GM19239 (cell line): ENCODE data around the gene NAV1.
"Not testable (repeated sequence)": the region's sequence is repeated elsewhere in the genome, so short reads cannot be mapped to it uniquely, and the experiment has no call there.

Experiments used
- DNase-seq: peaks from one replicate; pipeline ENCODE4 v3.0.0; 2011; ENCODE audit warnings: low spot score; ENCODE audit not compliant: insufficient read length
- FAIRE-seq: peaks from 2 replicates; lab custom pipeline; 2011; peaks lifted over from hg19 to GRCh38; lab: Jason Lieb, UNC

The NAV1 gene

DNA sequence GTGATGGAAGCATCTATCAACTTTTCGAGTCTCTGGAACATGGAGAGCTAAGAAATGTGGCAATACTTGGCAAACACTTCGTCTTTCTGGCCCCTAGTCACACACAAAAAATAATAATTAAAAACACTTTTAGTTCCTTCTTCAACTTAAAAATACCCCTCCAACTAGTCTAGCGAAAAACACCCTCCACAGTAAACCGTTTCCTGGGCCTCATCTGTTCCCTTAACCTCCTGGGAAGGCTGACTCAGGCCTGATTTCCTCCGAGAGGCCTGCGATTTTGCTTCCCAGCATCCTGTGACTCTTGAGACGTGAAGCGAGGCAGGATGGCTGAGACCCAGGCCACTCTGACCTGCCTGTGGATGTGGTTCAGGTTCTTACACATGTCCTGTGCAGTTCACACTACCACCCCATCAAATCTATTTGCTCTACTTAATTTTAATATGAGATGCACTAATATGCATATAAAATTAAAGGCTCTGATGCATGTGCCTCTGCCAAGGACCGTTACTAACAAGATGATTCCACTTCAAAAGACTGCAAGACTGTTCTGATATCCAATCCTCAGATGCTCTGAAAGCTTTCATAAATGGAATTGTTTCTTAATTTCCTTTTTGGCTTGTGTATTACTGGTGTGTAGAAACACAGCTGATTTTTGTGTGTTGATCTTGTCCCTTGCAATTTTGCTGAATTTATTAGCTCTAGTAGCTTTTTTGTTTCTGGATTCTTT is 3.5 kb downstream of the NAV1 start:
- DNase-seq, result no peak
- FAIRE-seq, result no peak

DNA sequence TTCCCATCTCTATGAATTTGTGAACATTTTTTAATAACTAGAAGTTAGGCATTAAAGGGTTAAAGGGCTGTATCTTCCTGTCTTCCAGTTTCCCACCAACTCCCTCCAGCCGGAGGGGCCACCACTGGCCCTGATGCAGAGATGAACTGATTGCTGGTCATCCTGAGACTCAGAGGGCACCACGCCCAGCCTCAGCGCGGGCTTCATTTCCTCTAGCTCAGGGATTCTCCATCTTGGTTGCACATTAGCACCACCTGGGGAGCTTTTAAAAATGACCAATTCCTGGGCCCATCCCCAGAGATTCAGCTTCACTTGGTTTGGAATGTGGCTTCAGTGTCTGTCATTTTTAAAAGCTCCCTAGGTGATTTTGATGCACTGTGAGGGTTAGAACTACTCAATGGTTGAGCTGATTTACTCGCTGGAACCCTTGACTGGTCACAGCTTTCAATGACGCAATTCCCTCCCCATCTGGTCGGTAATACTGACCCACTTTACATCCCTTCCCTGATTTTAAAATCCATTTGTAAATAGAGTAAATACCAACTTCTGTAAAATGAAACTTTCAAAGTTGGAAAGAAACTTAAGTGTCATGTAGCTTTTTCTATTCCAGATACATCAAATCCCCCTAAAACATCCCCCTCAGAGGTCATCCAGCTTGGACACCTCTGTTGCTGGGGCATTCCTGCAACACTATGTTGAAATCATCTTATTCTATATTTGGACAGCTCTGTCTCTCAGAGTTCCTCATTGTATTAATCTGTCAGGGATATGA is 5.1 kb downstream of the NAV1 start:
- no peak for DNase-seq

DNA sequence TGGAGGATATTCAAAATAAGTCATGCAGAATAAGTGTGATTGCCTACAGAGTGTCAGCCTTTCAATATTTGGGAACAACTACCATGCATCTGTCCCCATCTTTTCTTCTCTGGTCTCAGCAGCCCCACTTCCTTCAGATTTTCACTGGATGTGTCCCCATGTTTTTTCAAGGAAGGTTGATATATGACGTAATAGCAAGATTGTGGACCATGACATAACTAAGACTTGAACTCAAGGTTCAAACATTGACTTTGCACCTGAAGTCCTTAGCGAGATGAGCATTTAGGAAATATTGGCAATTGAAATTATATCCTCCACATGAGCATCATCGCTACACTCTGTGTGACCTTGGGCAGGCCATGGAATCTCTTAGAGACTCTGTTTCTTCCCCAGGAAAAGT is 5.8 kb downstream of the NAV1 start:
- FAIRE-seq, result no peak
- DNase-seq, result no peak

More for the DNA sequence above, 5.1 kb downstream of the NAV1 start:
- FAIRE-seq, result no peak

DNA sequence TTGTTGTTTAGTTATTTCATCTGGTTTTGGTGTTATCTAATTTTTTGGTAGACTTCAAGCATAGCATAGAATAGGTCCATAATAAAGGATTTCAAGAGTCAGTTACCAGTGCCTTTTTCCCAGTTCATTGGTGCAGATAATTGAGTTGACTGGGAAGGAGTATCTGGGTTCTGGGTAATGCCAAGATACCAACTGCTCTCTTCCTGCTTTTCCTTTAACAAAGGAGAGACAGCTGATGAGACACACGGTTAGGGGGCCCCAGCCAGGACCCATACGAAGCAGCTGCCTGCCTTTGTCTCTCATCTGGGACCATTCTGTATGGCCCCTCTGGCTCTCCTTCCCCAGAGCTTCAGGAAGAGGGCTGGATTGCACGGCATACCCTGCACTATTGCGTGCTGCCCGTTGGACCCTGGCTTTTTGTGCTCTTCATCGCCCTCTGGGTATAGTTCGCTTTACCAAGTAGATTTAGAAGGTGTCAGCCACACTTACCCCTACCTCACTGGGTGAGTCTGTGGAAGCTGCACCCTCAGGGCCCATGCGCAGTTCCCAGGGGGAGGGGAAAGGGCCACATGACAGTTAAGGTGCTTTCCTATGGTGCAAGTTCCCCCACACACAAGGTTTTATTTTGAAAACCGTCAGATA is 7.0 kb downstream of the NAV1 start:
- no peak for DNase-seq
- FAIRE-seq, result no peak

DNA sequence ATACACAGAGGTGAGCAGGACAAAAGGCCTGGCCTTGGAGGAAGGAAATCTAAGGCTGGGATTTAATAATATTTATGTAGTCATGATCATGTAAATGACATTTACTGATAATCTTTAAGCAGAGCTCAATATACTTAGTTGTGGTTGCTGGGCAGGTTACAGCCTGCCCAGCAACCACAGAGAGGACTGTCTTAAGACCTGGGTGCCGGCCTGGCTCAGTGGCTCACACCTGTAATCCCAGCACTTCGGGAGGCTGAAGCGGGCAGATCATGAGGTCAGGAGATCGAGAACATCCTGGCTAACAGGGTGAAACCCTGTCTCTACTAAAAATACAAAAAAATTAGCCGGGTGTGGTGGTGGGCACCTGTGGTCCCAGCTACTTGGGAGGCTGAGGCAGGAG is 10.6 kb downstream of the NAV1 start:
- not testable (repeated sequence) for DNase-seq, FAIRE-seq

DNA sequence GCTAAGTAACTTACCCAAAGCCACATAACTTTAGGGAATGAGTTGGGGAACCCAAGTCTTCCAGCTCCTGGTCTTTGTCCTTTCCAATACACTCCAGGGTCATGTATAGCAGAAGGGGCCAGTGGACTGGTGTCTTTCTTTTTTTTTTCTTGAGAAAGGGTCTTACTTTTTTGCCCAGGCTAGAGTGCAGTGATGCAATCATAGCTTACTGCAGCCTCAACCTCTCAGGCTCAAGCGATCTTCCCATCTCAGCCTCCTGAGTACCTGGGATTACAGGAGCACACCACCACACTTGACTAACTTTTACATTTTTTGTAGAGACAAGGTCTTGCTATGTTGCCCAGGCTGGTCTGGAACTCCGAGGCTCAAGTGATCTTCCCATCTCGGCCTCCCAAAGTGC is 12.2 kb downstream of the NAV1 start:
- no peak for FAIRE-seq
- DNase-seq, result no peak

DNA sequence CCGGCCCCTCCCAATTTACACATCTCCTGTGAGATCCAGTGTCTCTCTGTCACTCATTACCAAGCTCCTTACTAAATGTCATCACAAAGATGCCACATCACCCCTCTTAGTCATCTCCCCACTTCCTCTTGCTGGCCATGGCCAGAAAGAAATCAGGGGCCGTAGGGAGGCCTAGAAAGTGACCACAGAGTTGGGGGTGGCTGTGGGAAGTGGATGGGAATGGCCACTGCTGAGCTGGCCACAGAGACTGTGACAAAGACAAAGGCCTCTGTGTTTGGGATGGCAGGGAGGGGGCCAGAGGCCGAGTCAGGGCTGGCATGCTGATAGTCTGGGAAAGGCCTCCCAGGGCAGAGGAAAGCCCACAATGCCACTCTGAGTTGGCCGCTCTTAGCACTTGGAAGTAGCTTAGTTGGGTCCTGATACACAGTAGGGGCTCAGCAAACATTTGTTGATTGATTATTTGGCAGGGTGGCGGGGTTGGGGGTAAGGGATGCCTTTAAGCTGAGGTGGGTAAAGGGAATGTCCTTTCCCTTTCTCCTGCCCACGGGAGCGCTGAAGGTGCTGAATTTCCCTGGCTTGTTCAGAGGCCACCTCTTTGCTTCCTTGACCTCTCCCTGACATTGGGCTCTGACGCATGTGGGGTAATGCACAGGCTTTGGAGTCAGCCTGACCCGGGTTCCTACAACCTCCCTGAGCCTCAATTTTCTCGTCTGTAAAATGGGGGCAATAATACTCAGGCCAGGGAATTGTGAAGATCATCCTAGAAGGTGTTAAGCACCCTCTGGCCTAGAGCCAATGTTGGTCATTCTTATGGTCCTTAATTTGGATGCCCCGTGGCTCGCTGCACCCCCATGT is 13.2 kb downstream of the NAV1 start:
- no peak for DNase-seq

DNA sequence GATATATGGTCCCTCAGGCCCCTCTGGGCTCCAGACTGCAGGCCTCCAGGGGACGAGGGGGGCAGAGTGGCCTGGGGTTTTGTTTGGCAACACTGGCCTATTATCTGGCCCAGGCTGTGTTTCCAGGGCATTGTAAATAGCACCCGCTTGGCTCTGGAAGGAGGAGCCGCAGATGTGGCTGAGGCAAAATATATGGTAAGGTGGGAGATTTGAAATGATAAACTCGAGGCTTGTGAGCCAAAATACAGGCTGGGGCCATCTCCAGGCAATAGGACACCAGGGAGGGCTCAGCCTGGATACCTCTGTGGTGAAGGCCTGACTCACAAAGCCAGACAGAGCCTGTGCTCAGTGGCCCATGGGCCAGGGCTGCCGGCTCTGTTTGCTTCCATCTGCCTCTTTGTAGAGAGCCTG is 14.0 kb downstream of the NAV1 start:
- DNase-seq (no peak), FAIRE-seq (no peak)

More for the DNA sequence above, 13.2 kb downstream of the NAV1 start:
- FAIRE-seq, result no peak

DNA sequence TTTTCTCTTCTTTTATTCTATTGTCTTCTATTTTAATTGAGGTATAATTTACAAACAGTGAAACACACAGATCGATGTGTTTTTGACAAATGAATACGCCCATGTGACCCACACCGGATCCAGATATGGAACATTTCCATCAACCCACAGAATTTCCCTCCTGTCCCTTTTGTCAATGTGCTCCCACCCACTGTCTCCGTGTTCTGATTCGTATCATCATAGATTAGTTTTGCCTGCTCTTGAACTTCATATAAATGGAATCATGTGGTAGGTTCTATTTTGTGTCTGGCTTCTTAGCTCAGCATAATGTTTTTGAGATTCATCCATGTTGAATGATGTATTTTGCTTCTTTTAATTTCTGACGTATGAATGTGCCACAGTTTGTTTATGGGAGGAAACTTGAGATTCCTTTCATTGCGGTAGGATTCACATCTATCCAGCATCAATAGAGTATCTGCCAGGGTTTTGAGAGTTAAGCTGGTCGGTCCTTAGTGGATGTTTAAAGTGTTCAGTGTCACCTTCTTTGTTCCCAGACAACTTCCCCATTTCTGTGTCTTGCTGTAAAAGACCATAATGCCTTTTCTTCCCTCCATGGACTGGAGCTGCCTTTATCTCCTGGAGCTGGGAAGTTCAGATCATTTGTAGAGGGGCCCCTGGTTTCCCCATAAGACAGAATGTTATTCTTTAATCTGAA is 14.7 kb downstream of the NAV1 start:
- no peak for FAIRE-seq
- no peak for DNase-seq

DNA sequence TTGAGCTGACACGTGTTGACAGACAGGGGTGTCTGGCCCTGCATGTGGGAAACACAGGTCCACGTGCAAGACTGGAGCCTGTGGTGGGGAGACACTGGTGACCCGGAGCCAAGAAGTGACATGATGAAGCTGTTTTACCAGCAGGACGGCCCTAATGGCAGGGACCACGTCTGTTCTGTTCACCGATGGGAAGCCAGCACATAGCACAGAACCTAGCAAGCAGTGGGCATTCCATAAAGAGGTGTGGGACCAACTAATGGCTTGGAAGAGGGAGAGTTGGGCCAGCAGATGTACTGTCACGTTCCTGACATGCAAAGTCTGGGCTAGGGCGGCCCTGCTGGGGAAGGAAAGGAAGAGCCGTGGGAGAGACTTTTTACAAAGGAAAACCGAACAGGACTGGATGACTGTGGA is 15.3 kb downstream of the NAV1 start:
- FAIRE-seq, result no peak
- no peak for DNase-seq

DNA sequence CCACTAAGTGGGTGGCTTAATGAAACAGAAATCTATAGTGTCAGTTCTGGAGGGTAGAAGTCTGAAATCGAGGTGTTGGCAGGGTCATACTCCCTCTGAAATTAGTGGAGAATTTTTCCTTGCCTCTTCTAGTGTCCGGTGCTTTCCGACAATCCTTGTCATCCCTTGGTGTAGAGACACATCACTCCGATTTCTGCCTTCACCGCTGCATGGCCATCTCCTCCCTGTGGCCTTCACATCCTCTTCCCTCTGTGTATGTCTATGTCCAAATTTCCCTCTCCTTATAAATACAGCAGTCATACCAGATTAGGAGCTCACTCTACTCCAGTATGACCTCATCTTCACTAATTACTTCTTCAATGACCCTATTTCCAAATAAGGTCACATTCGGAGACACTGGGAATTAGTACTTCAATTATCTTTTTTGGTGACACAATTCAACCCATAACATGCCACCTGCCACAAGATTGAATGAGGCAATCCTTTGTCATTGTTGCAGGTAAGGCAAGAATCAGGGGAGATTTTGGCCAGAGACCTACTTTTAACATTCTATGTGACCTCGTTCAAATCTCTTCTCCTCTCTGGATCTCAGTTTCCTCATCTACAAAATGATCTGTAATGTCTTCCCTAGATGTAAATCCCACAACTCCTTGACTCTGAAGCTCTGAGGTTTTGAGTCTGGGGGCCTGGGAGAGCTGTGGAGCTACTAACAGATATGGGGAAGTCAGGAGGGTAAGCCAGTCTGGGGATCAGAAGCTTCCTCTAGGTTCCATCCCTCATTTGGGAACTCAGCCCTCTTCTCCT is 16.1 kb downstream of the NAV1 start:
- FAIRE-seq, result no peak
- no peak for DNase-seq

DNA sequence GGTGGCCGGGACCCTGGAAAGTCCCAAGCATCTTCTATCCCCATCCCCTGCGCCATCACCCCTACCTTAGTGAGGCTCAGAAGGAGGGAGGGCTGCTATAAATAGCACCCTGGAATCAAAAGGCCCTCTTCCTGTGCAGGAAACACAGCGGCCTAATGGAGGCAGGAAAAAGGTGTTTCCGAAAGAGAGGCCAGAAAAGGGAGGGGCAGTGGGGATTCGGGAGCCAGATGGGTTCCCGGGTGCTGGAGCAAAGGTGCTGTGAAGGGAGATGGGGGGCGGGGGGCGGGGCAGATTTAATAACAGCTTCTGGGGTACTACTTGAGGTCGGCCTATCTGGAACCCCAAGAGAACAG is 16.6 kb downstream of the NAV1 start:
- FAIRE-seq (no peak), DNase-seq (no peak)

DNA sequence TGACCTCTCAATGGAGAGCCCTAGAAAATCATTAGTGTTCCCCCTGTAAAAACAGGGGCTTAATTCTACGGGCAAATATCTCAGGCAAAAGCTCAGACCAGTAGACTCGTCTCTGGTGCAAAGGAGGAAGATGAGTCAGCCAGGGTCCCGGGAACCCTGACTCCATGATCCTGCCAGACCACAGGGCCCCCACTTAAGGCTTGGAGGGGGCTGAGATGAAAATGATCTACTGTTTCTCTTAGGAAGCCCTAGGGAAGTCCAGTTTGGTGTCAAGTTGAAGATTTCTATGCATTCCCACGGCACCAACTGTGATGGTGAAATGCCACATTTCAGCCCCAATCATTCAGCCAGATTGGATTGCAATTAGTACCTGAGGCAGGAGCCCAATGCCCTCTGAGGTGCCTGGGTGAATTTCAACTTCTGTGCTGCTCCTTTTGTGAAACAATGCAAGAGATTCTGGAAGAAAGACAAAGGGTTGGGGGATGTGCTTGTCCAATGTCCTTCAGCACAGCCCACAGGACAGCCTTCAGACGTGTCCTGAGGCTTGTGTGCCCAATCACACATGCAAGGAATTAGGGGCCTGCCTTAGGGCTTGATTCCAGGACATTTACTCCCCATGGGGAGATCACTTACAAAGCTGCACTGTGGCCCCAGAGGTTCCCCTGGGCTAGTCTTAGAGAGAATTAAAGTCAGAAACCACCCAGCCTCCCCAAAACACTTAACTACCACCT is 18.1 kb downstream of the NAV1 start:
- no peak for DNase-seq
- no peak for FAIRE-seq

DNA sequence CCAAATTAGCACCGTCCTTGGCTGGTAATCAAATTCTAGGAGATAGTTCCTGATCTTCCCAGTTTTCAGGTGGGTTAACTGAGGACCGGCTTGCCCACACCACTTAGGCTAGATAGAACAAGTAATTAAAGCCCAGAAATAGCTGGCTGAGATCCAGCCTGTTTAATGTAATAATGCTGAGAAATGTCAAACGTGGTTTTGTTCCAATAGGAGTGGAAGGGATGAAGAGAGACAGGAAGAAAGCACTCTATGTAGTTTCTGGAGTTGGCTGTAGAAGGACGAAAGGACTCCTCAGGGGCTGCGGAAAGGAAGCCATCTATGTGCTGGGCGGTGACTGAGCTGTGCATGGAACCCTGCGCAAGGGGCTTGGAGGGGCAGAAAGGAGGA is 18.6 kb downstream of the NAV1 start:
- no peak for FAIRE-seq
- DNase-seq, result no peak

DNA sequence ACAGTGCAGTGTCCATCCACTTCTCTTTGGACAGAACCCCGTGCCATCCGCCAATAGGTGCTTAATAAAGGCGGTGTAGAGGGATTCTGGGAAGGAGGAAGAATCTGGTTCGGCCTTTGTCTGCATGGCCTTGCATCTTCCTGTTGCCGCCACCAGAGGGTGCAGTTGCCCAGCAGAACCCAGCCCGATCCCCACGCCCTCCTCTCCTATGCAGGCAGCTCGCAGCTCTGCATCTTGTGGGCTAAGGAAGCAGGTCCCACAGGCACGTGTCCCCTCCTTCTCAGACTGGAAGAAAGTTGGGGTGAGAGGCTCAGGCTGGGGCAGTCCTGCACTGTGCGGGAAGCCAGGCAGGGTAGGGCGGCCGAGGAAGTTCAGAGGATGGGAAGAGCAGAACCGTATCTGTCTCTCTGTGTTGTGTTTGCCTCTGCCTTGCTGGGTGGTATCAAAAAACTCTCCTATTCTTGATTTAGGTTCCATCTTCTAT is 20.8 kb downstream of the NAV1 start:
- FAIRE-seq (peak; percentile 85), DNase-seq (peak; percentile 83)

DNA sequence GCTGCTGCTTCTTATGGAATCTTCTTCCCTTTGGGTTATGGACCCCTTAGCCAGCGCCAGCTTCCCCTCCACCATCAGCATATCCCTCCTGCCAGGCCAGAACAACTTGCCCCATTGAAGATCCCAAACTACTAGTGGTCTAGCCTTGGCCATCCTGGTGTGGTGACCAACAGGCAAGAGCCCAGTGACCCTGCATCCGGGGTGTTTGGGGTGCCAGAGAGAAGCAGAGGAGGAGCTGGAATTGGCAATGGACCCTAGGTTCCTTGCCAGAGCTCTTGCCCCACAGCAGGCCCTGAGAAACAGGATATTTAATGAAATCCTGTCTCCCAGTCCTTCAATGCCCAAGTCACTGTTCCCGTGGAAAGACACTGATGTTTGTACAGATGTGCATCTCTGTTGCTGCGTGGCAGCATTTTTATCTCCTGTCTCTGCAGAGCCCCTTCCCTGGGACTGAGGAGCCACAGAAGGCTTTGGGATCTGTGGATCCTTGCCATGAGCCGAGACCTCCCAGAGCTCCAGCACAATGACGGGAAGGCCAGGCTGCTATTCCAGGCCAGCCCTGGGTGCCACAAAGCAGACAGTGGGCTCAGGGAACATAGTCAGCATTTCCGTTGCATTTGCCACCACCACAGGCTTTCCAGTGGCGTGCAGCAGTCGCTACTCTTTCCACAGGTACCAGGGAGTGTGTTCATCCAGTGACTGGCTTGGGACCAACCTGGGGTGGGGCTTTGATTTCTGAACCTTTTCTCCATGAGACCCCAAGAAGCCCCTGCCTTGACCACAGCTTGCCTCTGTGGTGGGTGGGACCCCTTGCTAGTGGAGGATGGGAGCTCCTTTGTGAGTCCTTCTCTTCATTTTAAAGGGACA is 21.6 kb downstream of the NAV1 start:
- DNase-seq (no peak), FAIRE-seq (no peak)

DNA sequence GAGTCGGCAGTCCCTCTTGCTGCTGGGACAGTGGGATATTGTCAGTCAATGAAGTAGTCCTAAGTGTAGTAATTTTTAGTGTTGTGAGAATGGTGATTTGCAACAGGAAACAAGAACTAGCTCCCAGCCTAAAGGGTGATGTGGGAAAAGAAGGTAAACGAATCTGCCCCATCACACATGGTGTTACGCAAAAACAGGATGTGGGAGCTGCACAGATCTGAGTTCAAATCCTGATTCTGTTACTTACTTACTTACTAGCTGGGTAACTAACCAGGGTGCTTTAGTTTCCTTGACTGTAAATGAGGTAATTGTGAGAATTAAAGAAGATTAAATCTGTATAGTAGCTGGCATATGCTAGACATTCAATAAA is 22.3 kb downstream of the NAV1 start:
- FAIRE-seq (no peak), DNase-seq (no peak)
